ENCODE results near the gene CCL19.

DNA sequence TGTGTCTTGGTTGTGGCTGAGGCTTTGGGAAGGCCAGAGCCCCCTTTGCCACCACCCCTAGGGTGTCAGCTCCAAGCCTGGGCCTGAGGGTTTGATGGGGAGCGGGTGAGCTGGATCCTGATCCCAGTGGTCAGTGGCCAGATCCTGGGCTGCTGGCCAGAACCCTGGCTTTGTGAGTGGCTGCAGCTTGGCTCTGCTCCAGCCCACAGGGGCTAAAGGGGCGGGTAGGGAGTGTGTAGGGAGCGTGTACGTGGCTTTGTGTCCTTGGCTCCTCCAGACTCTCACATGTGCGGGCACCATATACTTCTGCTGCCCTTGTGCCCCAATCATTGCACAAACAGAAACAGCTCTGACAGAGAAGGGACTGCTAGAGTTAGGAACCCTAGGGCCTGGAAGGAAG is 40.3 kb downstream of the CCL19 start:
- no peak for TF ChIP-seq POLR2AphosphoS5 (IDR thresholded peaks at IDR 0.05; ENCODE audit: borderline replicate concordance, low read depth, low read length)
- no peak for TF ChIP-seq EZH2 (IDR thresholded peaks at IDR 0.05)
- no peak for TF ChIP-seq FOXP2 (optimal IDR thresholded peaks at IDR 0.05; ENCODE audit: control extremely low read depth, extremely low read length, insufficient read depth)
